WI38 (cell line): ENCODE measurements around the gene POLR3GL.
A peak's percentile ranks its signal among the peaks of the same experiment; 100 is the strongest.
"Not testable (repeated sequence)": the region's sequence is repeated elsewhere in the genome, so short reads cannot be mapped to it uniquely, and the experiment has no call there.

Source experiments
- H3K4me3 ChIP-seq: 2 replicates; pipeline ENCODE4 v1.5.1; 2011; ENCODE audit warnings: low read depth, mild to moderate bottlenecking, control low read depth, low read length
- CTCF ChIP-seq: IDR thresholded peaks from 2 replicates; pipeline ENCODE4 v1.5.1; 2012; ENCODE audit warnings: low read depth, mild to moderate bottlenecking, control low read depth, low read length

Gene POLR3GL

GRCh38 chr1:145922266-145922665 is 42.2 kb upstream of the POLR3GL start:
- no peak for TF ChIP-seq CTCF
- H3K4me3 ChIP-seq: no peak overlapping the region

DNA sequence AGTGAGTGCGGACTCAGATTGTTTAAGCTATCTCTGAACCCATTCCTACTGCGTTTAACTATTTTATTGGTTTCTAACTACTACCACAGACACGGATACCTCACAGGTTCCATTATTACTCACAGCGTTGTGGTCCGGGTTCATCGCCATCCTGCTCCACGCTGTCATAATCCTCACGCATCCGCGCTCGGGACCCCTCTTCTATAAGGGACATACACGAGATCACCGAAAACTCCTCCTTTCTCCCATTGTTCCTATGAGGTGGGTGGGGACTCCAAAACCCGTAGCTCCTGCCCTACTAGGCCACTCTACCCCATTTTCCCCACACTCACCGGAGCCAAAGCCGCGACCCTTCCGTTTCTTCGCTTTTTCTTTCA is 37.8 kb upstream of the POLR3GL start:
- TF ChIP-seq CTCF: no peak
- peak overlapping the region; percentile 68 for H3K4me3 ChIP-seq

- peak; percentile 67 for TF ChIP-seq CTCF
- H3K4me3 ChIP-seq: peak within 1 kb of the TSS; percentile 68
Observed at GRCh38 chr1:145927063-145927886, 37.2 kb upstream of the POLR3GL start, which contains the start of gene RBM8A. RBM8A (minus strand) TSS chr1:145927484; CDS start chr1:145927426, 58 bp downstream.

DNA sequence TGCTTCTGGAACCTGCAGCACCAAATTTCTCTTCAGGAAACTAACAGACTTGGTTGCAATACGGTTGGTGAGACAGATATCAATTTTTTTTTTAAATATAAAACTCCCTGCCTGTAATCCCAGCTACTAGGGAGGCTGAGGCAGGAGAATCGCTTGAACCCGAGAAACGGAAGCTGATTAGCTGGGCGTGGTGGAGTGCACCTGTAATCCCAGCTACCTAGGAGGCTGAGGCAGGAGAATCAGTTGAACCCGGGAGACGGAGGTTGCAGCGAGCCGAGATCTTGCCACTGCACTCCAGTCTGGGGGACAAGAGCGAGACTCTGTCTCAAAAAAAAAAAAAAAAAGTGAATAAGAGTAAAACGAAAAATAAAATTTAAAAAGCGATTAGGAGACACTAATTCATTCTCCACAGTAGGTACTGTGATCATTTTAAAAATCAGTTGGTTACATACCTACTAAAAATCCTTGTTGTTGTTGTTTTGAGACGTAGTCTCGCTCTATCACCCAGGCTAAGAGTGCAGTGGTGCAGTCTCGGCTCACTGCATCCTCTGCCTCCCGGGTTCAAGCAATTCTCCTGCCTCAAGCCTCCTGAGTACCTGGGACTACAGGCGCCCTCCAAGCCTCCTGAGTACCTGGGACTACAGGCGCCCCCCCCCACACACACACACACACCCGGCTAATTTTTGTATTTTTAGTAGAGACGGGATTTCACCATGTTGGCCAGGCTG is 36.4 kb upstream of the POLR3GL start:
- H3K4me3 ChIP-seq: peak overlapping the region; percentile 68
- TF ChIP-seq CTCF: no peak

DNA sequence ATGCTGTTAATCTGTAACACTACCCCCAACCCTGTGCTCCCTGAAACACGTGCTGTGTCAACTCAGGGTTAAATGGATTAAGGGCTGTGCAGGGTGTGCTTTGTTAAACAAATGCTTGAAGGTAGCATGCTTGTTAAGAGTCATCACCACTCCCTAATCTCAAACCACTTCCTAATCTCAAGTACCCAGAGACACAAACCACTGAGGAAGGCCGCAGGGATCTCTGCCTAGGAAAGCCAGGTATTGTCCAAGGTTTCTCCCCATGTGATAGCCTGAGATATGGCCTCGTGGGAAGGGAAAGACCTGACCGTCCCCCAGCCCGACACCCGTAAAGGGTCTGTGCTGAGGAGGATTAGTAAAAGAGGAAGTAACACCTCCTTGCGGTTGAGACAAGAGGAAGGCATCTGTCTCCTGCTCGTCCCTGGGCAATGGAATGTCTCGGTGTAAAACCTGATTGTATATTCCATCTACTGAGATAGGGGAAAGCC is 31.9 kb upstream of the POLR3GL start:
- not testable (repeated sequence) for H3K4me3 ChIP-seq

DNA sequence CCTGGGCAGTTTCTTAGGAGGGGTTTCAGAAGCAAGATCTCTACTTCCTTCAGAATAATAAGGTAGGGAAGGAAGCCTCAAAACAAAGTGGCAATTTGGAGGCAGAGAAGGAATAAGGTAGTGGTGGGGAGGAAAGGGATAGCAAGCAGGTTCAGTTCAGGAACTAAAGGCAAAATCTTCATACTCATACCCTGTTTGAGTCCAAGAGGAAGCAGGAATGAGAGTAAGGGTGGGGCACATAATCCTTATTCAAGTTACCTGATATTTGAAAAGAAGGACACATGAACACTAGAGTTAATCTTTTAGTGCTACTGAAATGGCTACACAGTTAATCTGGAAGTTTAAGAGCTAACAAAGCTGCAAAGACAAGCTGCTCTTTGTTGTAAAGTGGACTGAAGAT is 28.8 kb upstream of the POLR3GL start:
- no peak overlapping the region for H3K4me3 ChIP-seq
- TF ChIP-seq CTCF: no peak

DNA sequence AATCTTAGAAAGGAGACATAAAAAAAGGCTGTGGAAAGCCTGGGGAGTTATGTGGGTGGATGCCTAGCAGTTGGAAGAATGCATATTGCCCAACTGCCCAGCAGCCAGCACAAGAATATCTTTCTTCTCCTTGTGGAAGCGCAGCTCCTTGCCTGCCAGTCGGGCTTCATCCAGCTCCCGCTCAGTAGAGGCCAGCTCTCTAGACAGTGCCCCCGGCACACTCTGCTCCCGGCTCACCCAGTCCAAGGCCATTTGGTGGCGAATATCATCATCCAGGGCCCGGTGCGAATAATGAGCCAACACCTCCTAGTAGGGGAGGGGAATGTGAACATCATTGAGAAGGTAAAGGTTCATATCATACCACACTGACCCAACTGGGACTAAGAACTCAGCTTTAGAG is 28.2 kb upstream of the POLR3GL start:
- no peak for TF ChIP-seq CTCF
- H3K4me3 ChIP-seq: no peak overlapping the region
